ENCODE measurements around the gene SERPINB7. TPM values are rescaled to one million over a fixed set of nuclear protein-coding genes. Genes with fewer than 3 reads are reported as not detected.

The SERPINB7 gene
- total RNA-seq, 4 donors from 2014 or later = not detected

DNA sequence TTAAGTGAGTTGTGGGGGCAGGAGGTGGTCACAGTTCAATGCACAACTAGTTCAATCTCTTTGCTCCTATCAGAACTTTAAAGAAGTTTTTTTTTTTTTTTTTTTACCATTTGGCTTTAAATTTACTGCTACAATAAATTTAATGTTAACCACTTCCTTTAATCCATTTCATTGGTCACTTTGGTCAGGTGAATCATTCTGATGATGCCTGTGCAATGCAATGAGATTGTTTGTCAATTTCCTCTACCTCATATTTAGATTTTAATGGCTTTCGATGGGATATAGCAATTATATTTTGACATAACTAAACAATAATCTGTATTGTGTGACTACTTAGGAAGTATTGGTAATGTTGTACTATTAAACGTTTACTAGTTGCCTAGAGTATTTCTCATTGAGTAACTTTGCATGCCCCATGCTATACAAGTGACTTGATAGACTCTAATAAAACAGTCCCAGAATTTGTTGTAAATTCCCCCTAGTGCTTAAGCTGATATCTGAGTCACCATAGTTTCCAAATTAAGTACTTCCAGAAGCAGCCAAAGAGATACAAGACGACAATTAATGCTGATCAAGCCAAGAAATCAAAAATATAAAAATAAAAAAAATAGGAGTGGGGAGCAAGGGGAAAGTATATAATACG is 59.4 kb downstream of the SERPINB7 start:
- Histone ChIP-seq H3K27me3 (no peaks in the 10 kb centered on the region), H3K27ac (no peak overlapping the region), H3K36me3 (no peaks in the 10 kb centered on the region), H3K4me1 (no peaks in the 10 kb centered on the region), H3K4me3 (no peak overlapping the region), H3K9me3 (no peaks in the 10 kb centered on the region)
- no peak for TF ChIP-seq POLR2A (IDR thresholded peaks at IDR 0.05)
- TF ChIP-seq, protein P1, sequence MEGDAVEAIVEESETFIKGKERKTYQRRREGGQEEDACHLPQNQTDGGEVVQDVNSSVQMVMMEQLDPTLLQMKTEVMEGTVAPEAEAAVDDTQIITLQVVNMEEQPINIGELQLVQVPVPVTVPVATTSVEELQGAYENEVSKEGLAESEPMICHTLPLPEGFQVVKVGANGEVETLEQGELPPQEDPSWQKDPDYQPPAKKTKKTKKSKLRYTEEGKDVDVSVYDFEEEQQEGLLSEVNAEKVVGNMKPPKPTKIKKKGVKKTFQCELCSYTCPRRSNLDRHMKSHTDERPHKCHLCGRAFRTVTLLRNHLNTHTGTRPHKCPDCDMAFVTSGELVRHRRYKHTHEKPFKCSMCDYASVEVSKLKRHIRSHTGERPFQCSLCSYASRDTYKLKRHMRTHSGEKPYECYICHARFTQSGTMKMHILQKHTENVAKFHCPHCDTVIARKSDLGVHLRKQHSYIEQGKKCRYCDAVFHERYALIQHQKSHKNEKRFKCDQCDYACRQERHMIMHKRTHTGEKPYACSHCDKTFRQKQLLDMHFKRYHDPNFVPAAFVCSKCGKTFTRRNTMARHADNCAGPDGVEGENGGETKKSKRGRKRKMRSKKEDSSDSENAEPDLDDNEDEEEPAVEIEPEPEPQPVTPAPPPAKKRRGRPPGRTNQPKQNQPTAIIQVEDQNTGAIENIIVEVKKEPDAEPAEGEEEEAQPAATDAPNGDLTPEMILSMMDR (IDR thresholded peaks at IDR 0.05) = no peak
- no peak for DNase-seq

DNA sequence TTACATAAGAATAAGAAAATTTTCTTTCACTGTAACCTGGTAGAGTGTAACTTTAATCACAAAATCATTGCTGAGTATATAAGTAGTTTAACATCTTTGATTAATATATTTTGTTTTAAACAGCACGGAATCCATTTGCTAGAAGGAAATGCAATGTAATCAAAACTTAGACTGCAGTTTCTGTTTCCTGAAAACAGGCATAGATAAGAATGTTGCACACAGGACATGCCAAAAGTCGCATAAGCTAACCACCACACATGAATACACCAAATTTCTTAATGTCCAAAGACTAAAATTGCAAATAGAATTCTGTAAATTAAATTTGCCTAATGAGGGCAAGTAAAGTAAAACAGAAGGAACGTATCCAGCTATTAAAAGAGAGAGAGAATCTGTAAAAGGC is 61.2 kb downstream of the SERPINB7 start:
- Histone ChIP-seq H3K27me3 (no peaks in the 10 kb centered on the region), H3K36me3 (no peaks in the 10 kb centered on the region), H3K9me3 (no peaks in the 10 kb centered on the region), H3K27ac (no peak overlapping the region), H3K4me1 (no peaks in the 10 kb centered on the region), H3K4me3 (no peak overlapping the region)
- DNase-seq = no peak
- no peak for TF ChIP-seq POLR2A (IDR thresholded peaks at IDR 0.05)
- TF ChIP-seq, protein P1 (IDR thresholded peaks at IDR 0.05) = no peak

DNA sequence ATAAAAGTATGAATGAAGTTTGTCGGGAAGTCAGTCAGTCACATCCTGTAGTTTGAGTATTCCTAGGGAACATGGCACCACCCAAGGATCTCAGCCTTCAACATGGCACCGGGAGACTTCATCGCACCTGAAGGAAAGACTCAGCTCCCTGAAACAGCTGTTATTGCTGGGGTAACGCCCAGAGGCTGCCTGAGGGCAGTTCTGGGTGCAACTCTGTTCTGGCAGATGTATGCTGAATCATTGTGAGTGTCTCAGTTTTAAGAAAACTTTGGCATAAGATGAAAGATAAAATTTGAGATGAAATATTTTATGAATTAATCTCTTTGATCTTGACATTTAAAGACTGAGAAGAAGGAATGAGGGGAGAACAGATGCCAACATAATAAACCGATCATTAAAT is 62.4 kb downstream of the SERPINB7 start:
- Histone ChIP-seq H3K4me3 (no peak overlapping the region), H3K9me3 (no peaks in the 10 kb centered on the region), H3K27ac (no peak overlapping the region), H3K4me1 (no peaks in the 10 kb centered on the region), H3K27me3 (no peaks in the 10 kb centered on the region), H3K36me3 (no peaks in the 10 kb centered on the region)
- no peak for DNase-seq
- TF ChIP-seq, protein P1 (IDR thresholded peaks at IDR 0.05) = no peak

DNA sequence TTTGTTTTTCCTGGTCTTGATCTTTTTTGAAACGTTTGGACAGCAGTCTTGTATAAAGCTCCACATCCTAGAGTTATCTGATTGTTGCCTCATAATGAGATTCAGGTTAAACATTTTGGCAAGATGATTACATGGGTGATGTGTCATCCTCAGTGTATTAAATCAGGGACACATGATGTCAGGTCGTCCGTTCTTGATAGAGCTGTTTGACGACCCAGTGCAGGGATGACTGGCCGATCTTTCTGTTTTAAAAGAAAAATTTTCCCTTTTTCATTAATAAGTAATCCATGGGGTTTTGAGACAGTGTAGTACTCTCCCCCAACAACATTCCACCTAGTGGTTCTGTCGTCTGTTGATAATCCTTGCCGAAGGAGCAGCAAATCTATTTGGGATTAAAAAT is 67.8 kb downstream of the SERPINB7 start:
- DNase-seq = no peak
- Histone ChIP-seq H3K36me3 (no peaks in the 10 kb centered on the region), H3K4me3 (no peak overlapping the region), H3K27ac (no peak overlapping the region), H3K9me3 (no peaks in the 10 kb centered on the region), H3K27me3 (no peaks in the 10 kb centered on the region), H3K4me1 (no peaks in the 10 kb centered on the region)
- no peak for TF ChIP-seq POLR2A (IDR thresholded peaks at IDR 0.05)
- TF ChIP-seq, protein P1 (IDR thresholded peaks at IDR 0.05) = no peak

DNA sequence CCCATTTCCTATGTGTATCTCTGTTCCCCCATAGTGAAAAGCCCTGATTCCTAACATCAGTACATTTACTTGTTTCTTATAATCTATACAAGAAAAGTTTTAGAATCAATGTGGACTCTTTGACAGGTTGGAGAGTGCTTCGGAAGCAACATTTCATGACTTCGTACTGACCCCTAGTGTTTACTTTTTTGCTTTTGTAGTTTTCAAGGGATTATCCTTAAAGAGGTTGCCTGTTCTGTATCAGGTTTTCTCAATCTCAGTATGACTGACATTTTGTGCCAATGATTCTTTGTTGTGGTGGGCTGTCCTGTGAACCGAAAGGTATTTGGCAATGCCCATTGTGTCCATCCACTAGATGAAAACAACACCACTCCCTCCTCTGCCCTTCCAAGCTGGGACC is 69.0 kb downstream of the SERPINB7 start:
- Histone ChIP-seq H3K4me1 (no peaks in the 10 kb centered on the region), H3K36me3 (no peaks in the 10 kb centered on the region), H3K27me3 (no peaks in the 10 kb centered on the region), H3K27ac (no peak overlapping the region), H3K4me3 (no peak overlapping the region), H3K9me3 (no peaks in the 10 kb centered on the region)
- no peak for TF ChIP-seq POLR2A (IDR thresholded peaks at IDR 0.05)
- TF ChIP-seq, protein P1 (IDR thresholded peaks at IDR 0.05) = peak in 1 of 6 experiments; percentile 7
- DNase-seq = no peak

DNA sequence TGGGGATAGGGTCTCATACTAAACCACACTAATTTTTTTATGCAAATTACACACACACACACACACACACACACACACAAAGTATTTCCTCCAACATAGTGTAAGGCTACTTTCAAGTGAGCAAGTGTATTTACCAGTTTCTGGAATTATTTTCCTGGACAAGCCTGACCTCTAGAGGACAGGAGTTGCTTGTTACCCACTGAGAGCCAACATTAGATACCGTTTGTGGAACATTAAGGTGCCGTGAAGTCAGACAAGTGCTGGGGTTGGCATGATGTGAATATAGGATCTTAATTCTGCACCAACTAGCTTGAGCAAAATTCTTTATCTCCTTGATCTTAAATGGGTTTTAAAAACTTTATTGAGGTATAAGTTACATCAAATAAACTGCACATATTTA is 72.9 kb downstream of the SERPINB7 start:
- DNase-seq = no peak

More for the DNA sequence above, 72.9 kb downstream of the SERPINB7 start:
- Histone ChIP-seq H3K27me3 (no peaks in the 10 kb centered on the region), H3K36me3 (no peaks in the 10 kb centered on the region), H3K4me3 (no peak overlapping the region), H3K9me3 (no peaks in the 10 kb centered on the region), H3K4me1 (no peaks in the 10 kb centered on the region), H3K27ac (no peak overlapping the region)
- TF ChIP-seq, protein P1 (IDR thresholded peaks at IDR 0.05) = peak in 4 of 6 experiments; percentile 9 to 48 (median 44)
- TF ChIP-seq POLR2A (IDR thresholded peaks at IDR 0.05) = no peak

Measured in Peyer's patch (tissue), 4 donors.